HepG2 (cell line): ENCODE data around the gene PSMC5. TPM values are rescaled to one million over a fixed set of nuclear protein-coding genes. Genes with fewer than 3 reads are reported as not detected.
A peak's percentile ranks its signal among the peaks of the same experiment; 100 is the strongest.

Experiments
- CBX1 ChIP-seq: IDR thresholded peaks from one replicate; pipeline ENCODE4 v1.6.1; 2016; ENCODE audit warnings: antibody characterized with exemption, low read depth
- GATAD1 ChIP-seq: IDR thresholded peaks from 2 replicates; pipeline ENCODE4 v1.6.1; 2016; ENCODE audit warnings: missing genetic modification reagents, missing compliant biosample characterization
- IRF2 ChIP-seq: IDR thresholded peaks from 2 replicates; pipeline ENCODE4 v1.6.1; 2018; ENCODE audit warnings: missing genetic modification reagents, missing compliant biosample characterization
- XRCC5 ChIP-seq: fragments of 200-400 bp; formaldehyde crosslinking; optimal IDR thresholded peaks from 2 replicates; pipeline ENCODE3; 2017; ENCODE audit warnings: mild to moderate bottlenecking, low read length
- ZBTB33 ChIP-seq: sonication (generic); formaldehyde crosslinking; IDR thresholded peaks from 2 replicates; pipeline ENCODE4 v1.4.0; 2020; ENCODE audit warnings: missing genetic modification reagents
- ZNF350 ChIP-seq: sonication (generic); formaldehyde crosslinking; IDR thresholded peaks from 2 replicates; pipeline ENCODE4 v1.4.0; 2020; ENCODE audit warnings: mild to moderate bottlenecking, low read depth, missing genetic modification reagents, borderline replicate concordance
- ZNF451 ChIP-seq: sonication (generic); formaldehyde crosslinking; IDR thresholded peaks from 2 replicates; pipeline ENCODE4 v1.5.0; 2020; ENCODE audit warnings: mild to moderate bottlenecking, missing genetic modification reagents
- ZNF552 ChIP-seq: sonication (generic); formaldehyde crosslinking; IDR thresholded peaks from 2 replicates; pipeline ENCODE4 v1.9.0; 2022; ENCODE audit warnings: missing genetic modification reagents, mild to moderate bottlenecking, borderline replicate concordance
- ZNF574 ChIP-seq: sonication (generic); formaldehyde crosslinking; IDR thresholded peaks from 2 replicates; pipeline ENCODE4 v1.4.0; 2020; ENCODE audit warnings: missing genetic modification reagents
- ZNF891 ChIP-seq: sonication (generic); formaldehyde crosslinking; IDR thresholded peaks from 2 replicates; pipeline ENCODE4 v1.5.0; 2020; ENCODE audit warnings: mild to moderate bottlenecking, missing genetic modification reagents
- ZSCAN29 ChIP-seq: sonication (generic); formaldehyde crosslinking; conservative IDR thresholded peaks from 2 replicates; pipeline ENCODE4 v1.4.0; 2020; ENCODE audit warnings: mild to moderate bottlenecking, missing genetic modification reagents
- polyA plus RNA-seq, 8 experiments: library from polyadenylated mRNA; depleted of rRNA in 3 of 8; stranded (reverse) in 7 of 8; unstranded in 1 of 8; fragments of >200 nt; fragmentation: Illumina TruSeq in 4 of 8; extraction: Trizol in 4 of 8; gene quantifications; 2 replicates each; pipeline versions ENCODE4 v1.2.1 to v1.2.3, GENCODE V29; 2011 to 2016; ENCODE audit warnings: low read depth in 4 of 8, missing spikeins in 1 of 8, mixed read lengths in 1 of 8; ENCODE audit not compliant: insufficient read depth in 1 of 8
- total RNA-seq, 5 experiments: library from RNA; depleted of rRNA; stranded (reverse); fragments of >200 nt; fragmentation: Illumina TruSeq; extraction: Trizol; gene quantifications; 2 replicates each; pipeline ENCODE4 v1.2.3, GENCODE V29; 2016; ENCODE audit warnings: low read depth in 1 of 5
- TF ChIP-seq, protein P1 (sequence below): sonication (generic); formaldehyde crosslinking; IDR thresholded peaks from 2 replicates; pipeline ENCODE4 v1.5.0; 2020; ENCODE audit warnings: mild to moderate bottlenecking, missing genetic modification reagents, borderline replicate concordance
- TF ChIP-seq, protein P2 (sequence below), 2 experiments: sonication (generic) in 1 of 2; formaldehyde crosslinking in 1 of 2; IDR thresholded peaks; 2 replicates each; pipeline versions ENCODE4 v1.4.0 to v1.6.1; 2018 to 2020; ENCODE audit warnings: missing genetic modification reagents in 2 of 2, borderline replicate concordance in 1 of 2, low read depth in 1 of 2, mild to moderate bottlenecking in 1 of 2, missing biosample characterization in 1 of 2
- TF ChIP-seq, protein P3 (sequence below): IDR thresholded peaks from 2 replicates; pipeline ENCODE4 v1.6.1; 2012; ENCODE audit warnings: inconsistent platforms
- TF ChIP-seq, protein P4 (sequence below): IDR thresholded peaks from 2 replicates; pipeline ENCODE4 v1.6.1; 2018; ENCODE audit warnings: missing genetic modification reagents

PSMC5 gene
- total and polyA plus RNA-seq, 2 of the 13 experiments (the other 11 are each of a cell fraction or from before 2014, with no cell fraction given), result 35.3 to 128 TPM

DNA sequence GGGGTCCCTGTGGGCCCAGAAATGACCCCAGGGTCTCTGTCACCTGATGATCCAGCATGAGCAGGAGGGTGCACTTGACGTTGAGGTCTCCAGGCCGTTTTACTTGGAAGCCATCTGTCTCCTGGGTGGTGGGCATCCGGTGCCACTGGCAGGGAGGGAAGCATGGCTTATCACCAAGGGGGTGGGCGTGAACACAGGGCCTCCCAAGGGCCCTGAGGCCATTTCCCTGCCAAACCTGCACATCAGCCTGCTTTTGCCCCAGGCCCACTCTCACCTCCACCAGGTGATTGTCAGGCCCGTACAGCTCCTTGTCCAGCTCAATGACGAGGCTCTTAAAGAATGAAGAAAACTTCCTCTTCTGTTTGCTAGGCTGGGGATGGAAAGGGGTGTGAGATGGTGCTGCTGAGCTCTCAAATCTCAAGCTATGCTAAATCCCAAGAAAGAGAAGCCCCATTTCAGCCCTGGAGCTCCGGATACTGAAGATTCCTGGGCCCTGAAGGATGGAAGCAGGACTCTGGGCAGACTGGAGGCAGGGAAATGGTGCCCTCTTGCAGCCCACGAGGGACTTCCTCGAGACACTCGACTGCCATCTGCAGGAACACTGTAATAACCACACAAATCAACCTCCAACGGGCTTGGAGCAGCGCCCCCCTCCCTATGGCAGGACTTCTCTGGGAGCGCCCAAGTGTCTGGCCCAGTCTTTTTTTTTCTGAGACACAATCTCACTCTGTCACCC lies 7.4 kb downstream of the PSMC5 start (continued):
- TF ChIP-seq, protein P1, sequence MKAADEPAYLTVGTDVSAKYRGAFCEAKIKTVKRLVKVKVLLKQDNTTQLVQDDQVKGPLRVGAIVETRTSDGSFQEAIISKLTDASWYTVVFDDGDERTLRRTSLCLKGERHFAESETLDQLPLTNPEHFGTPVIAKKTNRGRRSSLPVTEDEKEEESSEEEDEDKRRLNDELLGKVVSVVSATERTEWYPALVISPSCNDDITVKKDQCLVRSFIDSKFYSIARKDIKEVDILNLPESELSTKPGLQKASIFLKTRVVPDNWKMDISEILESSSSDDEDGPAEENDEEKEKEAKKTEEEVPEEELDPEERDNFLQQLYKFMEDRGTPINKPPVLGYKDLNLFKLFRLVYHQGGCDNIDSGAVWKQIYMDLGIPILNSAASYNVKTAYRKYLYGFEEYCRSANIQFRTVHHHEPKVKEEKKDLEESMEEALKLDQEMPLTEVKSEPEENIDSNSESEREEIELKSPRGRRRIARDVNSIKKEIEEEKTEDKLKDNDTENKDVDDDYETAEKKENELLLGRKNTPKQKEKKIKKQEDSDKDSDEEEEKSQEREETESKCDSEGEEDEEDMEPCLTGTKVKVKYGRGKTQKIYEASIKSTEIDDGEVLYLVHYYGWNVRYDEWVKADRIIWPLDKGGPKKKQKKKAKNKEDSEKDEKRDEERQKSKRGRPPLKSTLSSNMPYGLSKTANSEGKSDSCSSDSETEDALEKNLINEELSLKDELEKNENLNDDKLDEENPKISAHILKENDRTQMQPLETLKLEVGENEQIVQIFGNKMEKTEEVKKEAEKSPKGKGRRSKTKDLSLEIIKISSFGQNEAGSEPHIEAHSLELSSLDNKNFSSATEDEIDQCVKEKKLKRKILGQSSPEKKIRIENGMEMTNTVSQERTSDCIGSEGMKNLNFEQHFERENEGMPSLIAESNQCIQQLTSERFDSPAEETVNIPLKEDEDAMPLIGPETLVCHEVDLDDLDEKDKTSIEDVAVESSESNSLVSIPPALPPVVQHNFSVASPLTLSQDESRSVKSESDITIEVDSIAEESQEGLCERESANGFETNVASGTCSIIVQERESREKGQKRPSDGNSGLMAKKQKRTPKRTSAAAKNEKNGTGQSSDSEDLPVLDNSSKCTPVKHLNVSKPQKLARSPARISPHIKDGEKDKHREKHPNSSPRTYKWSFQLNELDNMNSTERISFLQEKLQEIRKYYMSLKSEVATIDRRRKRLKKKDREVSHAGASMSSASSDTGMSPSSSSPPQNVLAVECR (CRISPR knock-in tag), result peak; percentile 41; the same call in 1 of the 2 replicates
- TF ChIP-seq ZSCAN29 (CRISPR knock-in tag) (no peak), ZNF350 (CRISPR knock-in tag) (0 out of 2 replicates have a peak, but pooled peaks have one; percentile 8), CBX1 (no peak), XRCC5 (peak; percentile 86), GATAD1 (CRISPR knock-in tag) (peak; percentile 48; the same call in 1 of the 2 replicates), ZNF552 (CRISPR knock-in tag) (peak; percentile 93), ZNF451 (peak; percentile 54; the same call in 1 of the 2 replicates), ZNF891 (CRISPR knock-in tag) (0 out of 2 replicates have a peak, but pooled peaks have one; percentile 30), IRF2 (CRISPR knock-in tag) (0 out of 2 replicates have a peak, but pooled peaks have one; percentile 44), ZNF574 (peak; percentile 63; the same call in 1 of the 2 replicates), ZBTB33 (CRISPR knock-in tag) (peak; percentile 60; the same call in 1 of the 2 replicates)
- TF ChIP-seq, protein P2, sequence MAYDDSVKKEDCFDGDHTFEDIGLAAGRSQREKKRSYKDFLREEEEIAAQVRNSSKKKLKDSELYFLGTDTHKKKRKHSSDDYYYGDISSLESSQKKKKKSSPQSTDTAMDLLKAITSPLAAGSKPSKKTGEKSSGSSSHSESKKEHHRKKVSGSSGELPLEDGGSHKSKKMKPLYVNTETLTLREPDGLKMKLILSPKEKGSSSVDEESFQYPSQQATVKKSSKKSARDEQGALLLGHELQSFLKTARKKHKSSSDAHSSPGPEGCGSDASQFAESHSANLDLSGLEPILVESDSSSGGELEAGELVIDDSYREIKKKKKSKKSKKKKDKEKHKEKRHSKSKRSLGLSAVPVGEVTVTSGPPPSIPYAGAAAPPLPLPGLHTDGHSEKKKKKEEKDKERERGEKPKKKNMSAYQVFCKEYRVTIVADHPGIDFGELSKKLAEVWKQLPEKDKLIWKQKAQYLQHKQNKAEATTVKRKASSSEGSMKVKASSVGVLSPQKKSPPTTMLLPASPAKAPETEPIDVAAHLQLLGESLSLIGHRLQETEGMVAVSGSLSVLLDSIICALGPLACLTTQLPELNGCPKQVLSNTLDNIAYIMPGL (CRISPR knock-in tag; IDR thresholded peaks at IDR 0.05; ENCODE audit: borderline replicate concordance in 1 of 2, low read depth in 1 of 2), result peak; percentile 66 to 89; a peak in 3 of 4 replicates
- TF ChIP-seq, protein P3, sequence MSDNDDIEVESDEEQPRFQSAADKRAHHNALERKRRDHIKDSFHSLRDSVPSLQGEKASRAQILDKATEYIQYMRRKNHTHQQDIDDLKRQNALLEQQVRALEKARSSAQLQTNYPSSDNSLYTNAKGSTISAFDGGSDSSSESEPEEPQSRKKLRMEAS, result 0 out of 2 replicates have a peak, but pooled peaks have one; percentile 42
- TF ChIP-seq, protein P4, sequence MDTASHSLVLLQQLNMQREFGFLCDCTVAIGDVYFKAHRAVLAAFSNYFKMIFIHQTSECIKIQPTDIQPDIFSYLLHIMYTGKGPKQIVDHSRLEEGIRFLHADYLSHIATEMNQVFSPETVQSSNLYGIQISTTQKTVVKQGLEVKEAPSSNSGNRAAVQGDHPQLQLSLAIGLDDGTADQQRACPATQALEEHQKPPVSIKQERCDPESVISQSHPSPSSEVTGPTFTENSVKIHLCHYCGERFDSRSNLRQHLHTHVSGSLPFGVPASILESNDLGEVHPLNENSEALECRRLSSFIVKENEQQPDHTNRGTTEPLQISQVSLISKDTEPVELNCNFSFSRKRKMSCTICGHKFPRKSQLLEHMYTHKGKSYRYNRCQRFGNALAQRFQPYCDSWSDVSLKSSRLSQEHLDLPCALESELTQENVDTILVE (CRISPR knock-in tag), result peak; percentile 35; the same call in 1 of the 2 replicates
